Stimulated activated CD4-positive, alpha-beta T cell treated with anti-CD3 and anti-CD28 coated beads, Interleukin-12 subunit alpha, Interleukin-12 subunit beta, amount 100 ng/mL, for 4 hours (primary cell): ENCODE results near the gene ADAMTS10.
"Not testable (repeated sequence)": the region's sequence is repeated elsewhere in the genome, so short reads cannot be mapped to it uniquely, and the experiment has no call there.

Experiments
- DNase-seq: peaks from one replicate; pipeline ENCODE4 v3.0.0-alpha.2; 2020

ADAMTS10 gene

GRCh38 chr19:8622886-8623285 lies 12.4 kb upstream of the ADAMTS10 start:
- not testable (repeated sequence) for DNase-seq

- no peak for DNase-seq
Observed at GRCh38 chr19:8618751-8619150, 8.2 kb upstream of the ADAMTS10 start.

GRCh38 chr19:8617984-8618383 lies 7.5 kb upstream of the ADAMTS10 start:
- no peak for DNase-seq

- DNase-seq = not testable (repeated sequence)
Observed at GRCh38 chr19:8617325-8617724, 6.8 kb upstream of the ADAMTS10 start.

GRCh38 chr19:8616861-8617260 lies 6.3 kb upstream of the ADAMTS10 start:
- DNase-seq = no peak

GRCh38 chr19:8615813-8616596 lies 5.5 kb upstream of the ADAMTS10 start:
- peak; percentile 48 for DNase-seq

GRCh38 chr19:8615024-8615423 lies 4.5 kb upstream of the ADAMTS10 start:
- no peak for DNase-seq

- no peak for DNase-seq
Observed at GRCh38 chr19:8614455-8614854, 3.9 kb upstream of the ADAMTS10 start.

GRCh38 chr19:8612807-8613171 lies 2.3 kb upstream of the ADAMTS10 start:
- DNase-seq = no peak

- DNase-seq = no peak
Observed at GRCh38 chr19:8611877-8612806, 1.6 kb upstream of the ADAMTS10 start.

- DNase-seq = no peak
Observed at GRCh38 chr19:8611391-8611876, 919 bp upstream of the ADAMTS10 start.

- DNase-seq = no peak
Observed at GRCh38 chr19:8610936-8611300, 403 bp upstream of the ADAMTS10 start.

GRCh38 chr19:8609279-8610040 lies 1.1 kb downstream of the ADAMTS10 start:
- DNase-seq = peak; percentile 16

GRCh38 chr19:8608941-8609278 lies 1.6 kb downstream of the ADAMTS10 start:
- DNase-seq = no peak

- no peak for DNase-seq
Observed at GRCh38 chr19:8607386-8607785, 3.1 kb downstream of the ADAMTS10 start.

GRCh38 chr19:8605514-8605913 lies 5.0 kb downstream of the ADAMTS10 start:
- DNase-seq = no peak

- no peak for DNase-seq
Observed at GRCh38 chr19:8601796-8602195, 8.7 kb downstream of the ADAMTS10 start.

GRCh38 chr19:8600816-8601215 lies 9.7 kb downstream of the ADAMTS10 start:
- no peak for DNase-seq

GRCh38 chr19:8600064-8600463 lies 10.5 kb downstream of the ADAMTS10 start:
- no peak for DNase-seq

GRCh38 chr19:8596168-8596567 lies 14.3 kb downstream of the ADAMTS10 start:
- no peak for DNase-seq

GRCh38 chr19:8595651-8596050 lies 14.9 kb downstream of the ADAMTS10 start:
- no peak for DNase-seq

GRCh38 chr19:8593931-8594330 lies 16.6 kb downstream of the ADAMTS10 start:
- no peak for DNase-seq
